ENCODE measurements around the gene LRP4.

Gene LRP4

GRCh38 chr11:46917762-46918082 lies 628 bp downstream of the LRP4 start:
- no peak for DNase-seq

GRCh38 chr11:46917109-46917761 lies 1.1 kb downstream of the LRP4 start:
- DNase-seq: no peak

GRCh38 chr11:46916286-46917108 lies 1.9 kb downstream of the LRP4 start:
- DNase-seq: no peak

- no peak for DNase-seq
Measured at GRCh38 chr11:46914910-46915309, 3.4 kb downstream of the LRP4 start.

- DNase-seq: no peak
Measured at GRCh38 chr11:46914363-46914762, 4.0 kb downstream of the LRP4 start.

GRCh38 chr11:46913484-46913883 lies 4.9 kb downstream of the LRP4 start:
- DNase-seq: no peak

- no peak for DNase-seq
Measured at GRCh38 chr11:46912526-46913150, 5.7 kb downstream of the LRP4 start.

- DNase-seq: no peak
Measured at GRCh38 chr11:46907606-46908005, 10.7 kb downstream of the LRP4 start.

GRCh38 chr11:46906609-46907041 lies 11.7 kb downstream of the LRP4 start:
- no peak for DNase-seq

GRCh38 chr11:46905806-46906205 lies 12.5 kb downstream of the LRP4 start:
- no peak for DNase-seq

- DNase-seq: no peak
Measured at GRCh38 chr11:46903846-46904245, 14.5 kb downstream of the LRP4 start.

- DNase-seq: no peak
Measured at GRCh38 chr11:46902694-46903093, 15.7 kb downstream of the LRP4 start.

GRCh38 chr11:46901156-46901555 lies 17.2 kb downstream of the LRP4 start:
- DNase-seq: no peak

GRCh38 chr11:46900091-46900746 lies 18.1 kb downstream of the LRP4 start:
- no peak for DNase-seq

- no peak for DNase-seq
Measured at GRCh38 chr11:46899501-46900025, 18.8 kb downstream of the LRP4 start.

- DNase-seq: no peak
Measured at GRCh38 chr11:46898396-46899095, 19.8 kb downstream of the LRP4 start.

GRCh38 chr11:46896719-46897406 lies 21.5 kb downstream of the LRP4 start:
- no peak for DNase-seq

- DNase-seq: no peak
Measured at GRCh38 chr11:46895821-46896220, 22.5 kb downstream of the LRP4 start.

- no peak for DNase-seq
Measured at GRCh38 chr11:46894961-46895360, 23.4 kb downstream of the LRP4 start.

GRCh38 chr11:46894506-46894905 lies 23.8 kb downstream of the LRP4 start:
- no peak for DNase-seq

GRCh38 chr11:46892838-46893237 lies 25.5 kb downstream of the LRP4 start:
- DNase-seq: no peak

- no peak for DNase-seq
Measured at GRCh38 chr11:46892109-46892508, 26.2 kb downstream of the LRP4 start.
